ENCODE results near the gene ARHGAP26. TPM values are rescaled to one million over a fixed set of nuclear protein-coding genes. Genes with fewer than 3 reads are reported as not detected.

Gene ARHGAP26
- total RNA-seq, 2 experiments from 2014 or later = 12.8 to 15.4 TPM

DNA sequence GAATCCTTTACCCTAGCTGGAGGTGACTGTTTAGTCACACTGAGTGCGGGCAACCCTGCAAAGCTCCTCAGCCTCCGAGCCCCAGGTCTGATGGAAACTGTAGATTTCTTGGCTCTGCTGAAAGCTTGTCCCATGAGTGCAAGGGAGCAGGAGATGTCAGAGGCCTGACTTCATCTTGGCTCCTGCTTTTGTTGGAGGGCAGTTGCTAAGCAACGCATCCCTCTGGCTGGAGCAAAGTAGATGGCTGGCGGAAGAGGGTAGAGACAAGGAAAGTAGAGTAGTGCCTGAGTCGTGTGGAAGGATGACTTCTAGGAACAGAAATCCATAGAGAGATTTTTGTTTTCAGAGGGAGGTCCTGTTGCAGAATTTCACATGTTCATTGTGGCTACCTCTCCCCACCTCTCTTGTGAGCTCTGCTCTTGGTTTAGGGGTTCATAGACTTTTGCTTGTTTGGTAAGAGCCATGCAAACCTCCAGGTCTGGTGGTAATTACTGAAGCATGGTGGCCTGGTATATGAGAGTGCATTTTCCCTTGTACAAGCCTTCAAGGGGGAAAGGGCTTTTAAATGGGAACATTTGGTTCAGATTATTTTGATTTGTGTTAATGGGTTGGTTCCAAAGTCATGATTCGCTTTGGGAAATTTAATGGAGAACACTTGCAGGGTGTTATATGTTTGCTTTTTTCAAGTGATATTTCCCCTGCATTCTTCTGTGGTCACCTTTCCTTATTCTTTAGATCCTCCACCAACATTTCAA lies 71.5 kb downstream of the ARHGAP26 start:
- ChIA-PET CTCF (no interaction called here), POLR2A (interaction anchor here (0.5 kb wide), 1 partner anchor 908 kb away, joined by 8 read pairs; no protein-coding TSS in a partner anchor)
- Mint-ChIP-seq H3K4me3 (no peak overlapping the region), H3K36me3 (ENCODE audit: low read depth) (no peaks in the 10 kb centered on the region), H3K27me3 (no peaks in the 10 kb centered on the region), H3K4me1 (peaks cover 31% of the 10 kb centered on the region), H3K27ac (no peak overlapping the region), H3K9me3 (ENCODE audit: low read depth) (no peaks in the 10 kb centered on the region)
- intact Hi-C loops (cut with DNase I, micrococcal nuclease) = no loop called here
- ATAC-seq (no peak), DNase-seq (no peak)

DNA sequence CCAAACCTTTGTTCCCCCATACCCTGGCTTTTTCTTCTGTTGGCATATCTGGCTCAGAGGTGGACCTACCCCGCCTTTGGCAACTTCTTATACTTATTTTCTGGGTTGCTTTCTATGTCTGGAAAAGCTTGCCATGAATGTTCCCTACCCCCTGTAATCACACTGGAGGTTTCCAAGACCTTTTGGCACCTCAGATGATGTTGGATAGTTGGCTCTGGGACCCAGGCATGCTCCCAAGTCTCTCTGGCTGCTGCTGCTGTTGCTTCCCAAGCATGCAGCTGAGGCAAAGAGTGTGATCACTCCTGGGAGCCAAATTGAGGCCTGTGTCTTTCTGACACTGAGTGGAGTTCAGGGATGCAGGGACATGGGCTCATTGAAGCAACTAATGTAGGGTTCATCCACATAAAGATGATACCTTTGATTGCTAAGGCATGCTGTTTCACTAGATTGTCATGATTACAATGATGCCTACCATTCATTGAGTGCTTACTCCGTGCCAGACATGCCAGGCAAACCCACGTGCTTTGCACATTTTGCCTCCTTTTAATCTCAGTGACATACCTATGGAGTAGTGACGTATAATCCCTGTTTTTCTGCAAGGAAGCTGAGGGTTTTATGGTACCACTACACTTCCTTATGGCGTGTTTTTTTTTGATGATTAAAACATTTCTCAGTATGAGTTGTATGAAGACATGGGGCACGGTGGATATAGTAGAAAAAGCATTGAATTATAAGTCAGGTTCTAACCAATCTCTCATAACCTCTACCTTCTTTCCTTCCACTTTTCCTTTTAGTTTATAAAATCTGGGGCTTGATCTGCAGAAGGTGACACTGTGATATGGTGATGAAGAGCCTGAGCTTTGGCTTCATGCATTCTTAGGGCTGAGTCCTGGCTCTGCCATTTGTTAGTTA lies 73.1 kb downstream of the ARHGAP26 start:
- no peak overlapping the region for H3K27ac Mint-ChIP-seq
- ATAC-seq (peak; percentile 70), DNase-seq (no peak)
- intact Hi-C loops (cut with DNase I, micrococcal nuclease) = no loop called here
- ChIA-PET CTCF (interaction anchor here (0.6 to 2.3 kb wide), 2 partner anchors 24 to 262 kb away, joined by 3 to 6 read pairs; no protein-coding TSS in a partner anchor), POLR2A (interaction anchor here (0.5 kb wide), 1 partner anchor 83 kb away, joined by 5 read pairs; no protein-coding TSS in a partner anchor)
- no peaks in the 10 kb centered on the region for H3K36me3 Mint-ChIP-seq (ENCODE audit: low read depth)
- no peaks in the 10 kb centered on the region for H3K9me3 Mint-ChIP-seq (ENCODE audit: low read depth)
- H3K4me1 Mint-ChIP-seq = peaks cover 31% of the 10 kb centered on the region
- no peaks in the 10 kb centered on the region for H3K27me3 Mint-ChIP-seq
- no peak overlapping the region for H3K4me3 Mint-ChIP-seq

DNA sequence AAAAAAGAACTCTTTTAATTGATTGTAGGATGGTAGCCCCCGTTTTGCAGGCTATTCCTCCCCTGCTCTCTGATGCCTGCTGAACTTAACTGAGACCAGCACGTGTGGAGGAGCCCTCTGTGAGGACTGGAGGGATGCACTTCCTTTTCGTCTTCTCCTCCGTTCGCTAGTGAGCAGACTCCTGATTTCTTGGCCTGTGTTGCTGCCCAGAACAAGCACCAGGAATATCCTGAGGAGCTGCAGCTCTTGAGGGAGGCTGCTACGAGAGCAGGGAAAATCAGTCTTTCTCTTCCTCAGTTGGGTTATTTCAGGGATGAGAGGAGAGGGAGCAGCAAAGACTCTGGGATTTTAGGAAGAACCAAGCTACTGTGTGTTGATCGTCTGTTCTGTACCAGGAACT lies 74.7 kb downstream of the ARHGAP26 start:
- peaks cover 31% of the 10 kb centered on the region for H3K4me1 Mint-ChIP-seq
- H3K27ac Mint-ChIP-seq = peak overlapping the region; percentile 22
- ChIA-PET POLR2A (no interaction called here), CTCF (interaction anchor here (0.9 to 2.3 kb wide), 7 partner anchors 8 to 258 kb away, joined by 3 to 6 read pairs (median 3); no protein-coding TSS in a partner anchor)
- no peak for ATAC-seq
- H3K36me3 Mint-ChIP-seq (ENCODE audit: low read depth) = no peaks in the 10 kb centered on the region
- no peak overlapping the region for H3K4me3 Mint-ChIP-seq
- intact Hi-C loops (cut with DNase I, micrococcal nuclease) = no loop called here
- DNase-seq = no peak
- H3K27me3 Mint-ChIP-seq = no peaks in the 10 kb centered on the region
- H3K9me3 Mint-ChIP-seq (ENCODE audit: low read depth) = no peaks in the 10 kb centered on the region

DNA sequence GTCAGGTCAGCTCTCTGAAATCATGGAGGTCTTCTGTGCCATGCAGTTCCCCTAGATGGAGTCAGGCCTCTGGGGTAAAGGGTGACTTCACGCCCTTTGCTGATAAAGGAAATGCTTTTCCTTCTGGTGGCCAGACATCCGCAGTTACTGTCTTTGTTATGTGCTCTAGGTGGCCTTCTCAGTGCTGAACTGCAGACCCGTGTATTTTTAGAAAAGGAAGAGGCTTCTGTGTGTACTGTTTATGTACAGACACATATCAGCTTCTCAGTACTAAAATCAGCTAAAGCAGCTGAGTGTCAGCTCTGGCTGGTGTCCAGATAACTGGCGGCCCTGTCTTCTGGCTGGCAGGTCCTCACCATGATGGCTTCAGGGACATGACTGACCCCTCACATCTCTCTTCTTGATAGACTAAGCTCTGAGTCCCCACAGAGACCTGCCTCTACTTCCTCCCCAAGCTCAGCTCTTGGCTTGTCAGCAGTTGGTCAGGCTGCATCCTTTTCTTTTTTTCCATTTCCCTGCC lies 75.3 kb downstream of the ARHGAP26 start:
- POLR2A ChIA-PET = no interaction called here
- Mint-ChIP-seq H3K4me1 (peaks cover 27% of the 10 kb centered on the region), H3K27me3 (no peaks in the 10 kb centered on the region), H3K9me3 (ENCODE audit: low read depth) (no peaks in the 10 kb centered on the region), H3K4me3 (no peak overlapping the region), H3K36me3 (ENCODE audit: low read depth) (no peaks in the 10 kb centered on the region), H3K27ac (peak overlapping the region; percentile 22)
- ATAC-seq (peak; percentile 45), DNase-seq (no peak)
- CTCF ChIA-PET = interaction anchor here (0.9 to 2.3 kb wide), 7 partner anchors 9 to 259 kb away, joined by 3 to 6 read pairs (median 3); no protein-coding TSS in a partner anchor
- intact Hi-C loops (cut with DNase I, micrococcal nuclease) = no loop called here

DNA sequence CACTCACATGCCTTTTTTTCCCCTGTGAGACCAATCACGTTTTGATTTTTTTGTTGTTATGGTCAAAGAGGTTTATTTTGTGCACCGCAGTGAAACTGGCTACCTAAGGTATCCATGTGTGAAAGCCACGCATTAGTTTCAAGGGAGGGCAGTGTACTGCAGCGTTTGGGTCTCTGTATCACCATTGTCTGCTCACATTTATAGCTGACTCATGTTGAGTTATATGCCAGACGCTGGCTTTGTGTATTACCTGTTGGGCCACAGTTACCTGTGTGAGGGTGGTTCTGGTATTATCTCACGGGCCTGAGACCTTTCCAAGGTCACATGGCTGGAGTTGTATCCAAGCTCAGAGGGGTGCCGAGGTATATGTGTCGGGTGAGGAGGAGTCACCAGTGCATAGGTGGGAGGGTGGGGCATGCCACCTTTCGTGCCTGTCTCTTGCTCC lies 75.8 kb downstream of the ARHGAP26 start:
- H3K27me3 Mint-ChIP-seq = no peaks in the 10 kb centered on the region
- ATAC-seq (no peak), DNase-seq (no peak)
- POLR2A ChIA-PET = interaction anchor here (0.6 kb wide), 1 partner anchor 101 kb away, joined by 10 read pairs; no protein-coding TSS in a partner anchor
- CTCF ChIA-PET = interaction anchor here (1.0 to 1.5 kb wide), 4 partner anchors 11 to 93 kb away, joined by 3 to 4 read pairs (median 3); no protein-coding TSS in a partner anchor
- H3K4me1 Mint-ChIP-seq = peaks cover 26% of the 10 kb centered on the region
- peak overlapping the region; percentile 15 for H3K27ac Mint-ChIP-seq
- no peaks in the 10 kb centered on the region for H3K36me3 Mint-ChIP-seq (ENCODE audit: low read depth)
- H3K9me3 Mint-ChIP-seq (ENCODE audit: low read depth) = no peaks in the 10 kb centered on the region
- intact Hi-C loops (cut with DNase I, micrococcal nuclease) = no loop called here
- H3K4me3 Mint-ChIP-seq = no peak overlapping the region

DNA sequence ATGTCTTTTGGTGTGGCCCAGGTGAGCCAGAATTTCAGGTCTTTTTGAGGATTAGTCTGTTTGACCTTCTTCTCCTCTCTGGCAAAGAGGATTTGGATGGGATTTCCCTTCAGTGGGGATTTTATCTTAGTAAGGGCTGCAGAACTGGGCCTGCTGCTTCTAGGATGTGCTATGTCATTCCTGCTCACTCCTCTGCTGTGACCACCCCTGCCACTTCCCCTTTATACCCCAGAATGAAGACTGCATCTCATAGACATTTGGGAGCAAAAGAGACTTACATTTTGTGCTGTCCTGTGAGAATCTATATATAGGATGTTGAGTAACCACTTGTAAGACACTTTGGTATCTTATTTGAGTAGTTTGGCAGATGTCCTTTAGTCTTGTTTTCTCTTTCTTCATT lies 76.2 kb downstream of the ARHGAP26 start:
- ChIA-PET POLR2A (interaction anchor here (0.6 kb wide), 1 partner anchor 101 kb away, joined by 10 read pairs; no protein-coding TSS in a partner anchor), CTCF (interaction anchor here (1.0 to 1.5 kb wide), 3 partner anchors 11 to 14 kb away, joined by 3 to 4 read pairs (median 3); no protein-coding TSS in a partner anchor)
- ATAC-seq (no peak), DNase-seq (no peak)
- Mint-ChIP-seq H3K4me3 (no peak overlapping the region), H3K9me3 (ENCODE audit: low read depth) (no peaks in the 10 kb centered on the region), H3K4me1 (peaks cover 26% of the 10 kb centered on the region), H3K36me3 (ENCODE audit: low read depth) (no peaks in the 10 kb centered on the region), H3K27me3 (no peaks in the 10 kb centered on the region), H3K27ac (no peak overlapping the region)
- intact Hi-C loops (cut with DNase I, micrococcal nuclease) = no loop called here

DNA sequence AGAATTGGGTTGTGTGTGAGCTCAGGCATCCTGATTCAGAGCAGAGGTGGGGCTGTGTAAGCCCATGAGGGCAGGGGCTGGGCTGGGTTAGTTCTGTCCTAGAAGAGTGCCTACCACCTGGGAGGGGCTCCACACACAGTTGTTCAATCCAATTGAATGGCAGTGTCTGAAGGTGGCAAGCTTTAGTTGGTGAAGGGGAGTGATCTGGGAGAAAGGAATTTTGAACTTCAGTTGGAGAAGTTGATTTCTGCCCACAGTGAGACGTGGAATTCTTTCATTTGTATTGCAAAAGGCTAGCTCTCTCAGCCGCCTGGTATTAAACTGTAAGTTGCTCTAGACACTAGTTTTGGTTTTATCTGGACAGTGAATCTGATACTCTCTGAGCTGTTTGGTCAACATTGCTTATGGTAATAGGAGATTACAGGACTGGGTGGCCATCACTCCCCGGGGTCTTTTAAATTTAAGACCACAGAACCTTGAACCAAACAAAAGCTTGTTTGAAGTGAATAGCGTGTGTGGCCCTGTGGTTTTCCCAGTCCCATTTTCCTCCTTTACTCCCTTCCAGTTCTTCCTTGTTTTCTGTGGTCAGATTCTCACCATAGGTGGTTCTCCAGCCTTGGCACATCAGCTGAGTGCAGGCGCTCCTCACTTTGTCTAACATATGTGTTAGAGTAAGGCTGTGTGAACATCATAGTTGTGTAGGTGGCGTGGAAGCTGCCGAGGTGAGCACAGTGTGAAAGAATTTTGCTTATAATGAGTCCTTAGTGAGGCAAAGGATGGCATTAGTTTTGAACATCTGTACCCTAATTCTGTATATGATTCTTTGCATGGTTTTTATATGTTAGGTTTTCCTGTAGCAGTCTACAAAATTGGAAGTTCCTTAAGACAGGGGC lies 78.0 kb downstream of the ARHGAP26 start:
- DNase-seq (no peak), ATAC-seq (no peak)
- Mint-ChIP-seq H3K27me3 (no peaks in the 10 kb centered on the region), H3K9me3 (ENCODE audit: low read depth) (no peaks in the 10 kb centered on the region), H3K36me3 (ENCODE audit: low read depth) (no peaks in the 10 kb centered on the region), H3K4me3 (no peak overlapping the region), H3K4me1 (peaks cover 25% of the 10 kb centered on the region), H3K27ac (no peak overlapping the region)
- ChIA-PET POLR2A (no interaction called here), CTCF (interaction anchor here (0.7 to 1.0 kb wide), 4 partner anchors 19 to 131 kb away, joined by 3 to 4 read pairs (median 4); partner anchors contain the start of gene ARHGAP26)
- intact Hi-C loops (cut with DNase I, micrococcal nuclease) = no loop called here

DNA sequence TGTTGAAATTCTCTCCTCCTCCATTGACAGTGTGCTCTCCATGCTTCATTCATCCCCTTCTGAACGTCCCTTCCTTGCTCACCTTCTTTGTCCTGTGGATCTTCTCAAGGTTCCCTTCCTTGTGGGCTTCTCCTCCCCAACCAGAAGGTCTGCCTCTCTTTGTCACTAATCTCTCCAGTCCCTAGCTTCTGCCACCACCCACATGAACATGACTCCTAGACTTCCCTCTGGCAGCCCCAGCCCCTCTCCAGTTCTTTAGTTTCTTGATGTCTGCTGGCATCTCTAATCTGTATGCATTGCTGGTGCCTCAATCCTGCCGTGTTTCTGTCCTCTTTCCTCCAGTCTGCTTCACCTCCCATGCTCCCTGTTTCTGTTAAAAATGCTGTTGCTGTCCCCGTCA lies 79.3 kb downstream of the ARHGAP26 start:
- intact Hi-C loops (cut with DNase I, micrococcal nuclease) = no loop called here
- Mint-ChIP-seq H3K27ac (no peak overlapping the region), H3K27me3 (no peaks in the 10 kb centered on the region), H3K9me3 (ENCODE audit: low read depth) (no peaks in the 10 kb centered on the region), H3K4me3 (no peak overlapping the region), H3K36me3 (ENCODE audit: low read depth) (no peaks in the 10 kb centered on the region), H3K4me1 (peaks cover 18% of the 10 kb centered on the region)
- ChIA-PET POLR2A (interaction anchor here (0.6 kb wide), 1 partner anchor 23 kb away, joined by 5 read pairs; no protein-coding TSS in a partner anchor), CTCF (no interaction called here)
- DNase-seq (no peak), ATAC-seq (no peak)

DNA sequence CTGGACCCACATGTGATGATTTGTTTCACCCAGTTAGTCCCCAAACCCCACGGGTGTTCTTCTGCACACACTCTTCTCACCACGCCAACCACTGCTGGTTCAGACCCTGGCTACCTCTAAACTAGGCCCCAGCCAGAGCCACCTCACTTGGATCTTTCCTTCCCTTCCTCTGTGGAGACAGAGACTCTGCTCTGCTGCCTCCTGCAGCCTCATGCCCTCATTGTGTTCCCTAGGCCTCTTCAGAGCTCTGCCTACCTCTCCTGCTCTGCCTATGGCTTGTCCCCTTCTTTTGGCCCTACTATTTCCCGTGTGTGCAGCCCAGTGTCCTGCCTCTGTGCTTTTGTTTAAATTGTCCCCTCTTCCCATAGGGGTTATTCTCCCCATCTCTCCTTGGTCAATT lies 79.7 kb downstream of the ARHGAP26 start:
- H3K4me1 Mint-ChIP-seq = peaks cover 17% of the 10 kb centered on the region
- no peak overlapping the region for H3K4me3 Mint-ChIP-seq
- POLR2A ChIA-PET = interaction anchor here (0.6 kb wide), 1 partner anchor 23 kb away, joined by 5 read pairs; no protein-coding TSS in a partner anchor
- no peaks in the 10 kb centered on the region for H3K36me3 Mint-ChIP-seq (ENCODE audit: low read depth)
- intact Hi-C loops (cut with DNase I, micrococcal nuclease) = no loop called here
- H3K27me3 Mint-ChIP-seq = no peaks in the 10 kb centered on the region
- H3K9me3 Mint-ChIP-seq (ENCODE audit: low read depth) = no peaks in the 10 kb centered on the region
- CTCF ChIA-PET = interaction anchor here (0.7 to 1.0 kb wide), 3 partner anchors 11 to 137 kb away, joined by 4 to 6 read pairs (median 4); no protein-coding TSS in a partner anchor
- no peak for ATAC-seq
- DNase-seq = no peak
- no peak overlapping the region for H3K27ac Mint-ChIP-seq

DNA sequence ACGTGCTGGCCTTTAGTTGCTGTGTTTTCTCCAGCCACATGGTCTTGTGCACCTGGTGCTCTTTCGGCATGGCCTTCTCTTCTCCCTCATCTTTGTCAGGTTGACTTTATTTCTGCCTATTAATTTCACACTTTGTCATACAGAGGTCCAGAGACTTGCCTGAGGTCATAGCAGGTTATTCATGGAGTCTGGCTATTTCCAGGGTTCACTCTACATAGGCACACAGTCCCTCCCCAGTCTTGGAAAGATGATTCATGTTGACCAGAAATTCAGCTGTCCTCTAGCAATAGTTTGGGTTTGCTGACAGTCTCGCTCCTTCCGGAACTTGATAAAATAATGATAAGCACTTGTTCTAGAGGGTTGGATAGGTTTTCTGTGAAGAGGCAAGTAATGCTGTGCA lies 81.6 kb downstream of the ARHGAP26 start:
- POLR2A ChIA-PET = no interaction called here
- Mint-ChIP-seq H3K27ac (no peak overlapping the region), H3K9me3 (ENCODE audit: low read depth) (no peaks in the 10 kb centered on the region), H3K4me3 (no peak overlapping the region), H3K27me3 (no peaks in the 10 kb centered on the region), H3K36me3 (ENCODE audit: low read depth) (no peaks in the 10 kb centered on the region), H3K4me1 (peaks cover 2% of the 10 kb centered on the region)
- CTCF ChIA-PET = interaction anchor here (1.4 kb wide), 1 partner anchor 15 kb away, joined by 3 read pairs; no protein-coding TSS in a partner anchor
- ATAC-seq (no peak), DNase-seq (no peak)
- intact Hi-C loops (cut with DNase I, micrococcal nuclease) = no loop called here
